ENCODE results near the gene EIF5AL1.

DNA sequence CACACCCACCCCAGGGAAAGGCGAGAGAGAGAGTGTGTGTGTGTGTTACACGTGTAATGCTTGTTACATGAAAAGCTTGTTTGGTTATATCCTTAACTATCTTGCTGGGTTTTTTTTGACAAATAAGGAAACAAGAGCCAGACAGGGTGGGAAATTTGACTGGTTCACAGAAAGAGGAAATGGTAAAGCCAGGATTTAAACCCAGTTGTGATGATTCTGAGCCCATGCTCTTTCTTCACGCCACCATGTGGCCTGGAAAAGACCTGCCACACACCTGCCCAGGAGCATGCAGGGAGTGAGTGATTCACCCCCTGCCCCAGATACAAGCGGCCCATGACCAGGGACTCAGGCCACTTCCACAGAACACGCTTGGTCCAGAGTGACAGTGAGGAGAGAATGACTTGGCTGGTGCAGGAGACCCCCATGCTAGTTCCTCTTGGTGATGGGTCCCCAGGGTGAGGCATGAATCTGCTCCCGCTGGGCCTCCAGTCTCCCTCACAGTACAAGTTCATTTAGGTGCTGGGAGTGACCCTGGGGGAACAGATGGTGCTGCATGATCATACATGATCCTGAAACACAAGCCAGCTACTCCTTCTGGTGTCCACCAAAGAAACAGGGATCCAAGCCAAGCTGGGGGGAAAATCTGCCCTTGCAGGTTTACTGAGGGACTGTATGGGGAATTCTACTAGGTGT is 21.0 kb upstream of the EIF5AL1 start:
- TF ChIP-seq, protein P1, sequence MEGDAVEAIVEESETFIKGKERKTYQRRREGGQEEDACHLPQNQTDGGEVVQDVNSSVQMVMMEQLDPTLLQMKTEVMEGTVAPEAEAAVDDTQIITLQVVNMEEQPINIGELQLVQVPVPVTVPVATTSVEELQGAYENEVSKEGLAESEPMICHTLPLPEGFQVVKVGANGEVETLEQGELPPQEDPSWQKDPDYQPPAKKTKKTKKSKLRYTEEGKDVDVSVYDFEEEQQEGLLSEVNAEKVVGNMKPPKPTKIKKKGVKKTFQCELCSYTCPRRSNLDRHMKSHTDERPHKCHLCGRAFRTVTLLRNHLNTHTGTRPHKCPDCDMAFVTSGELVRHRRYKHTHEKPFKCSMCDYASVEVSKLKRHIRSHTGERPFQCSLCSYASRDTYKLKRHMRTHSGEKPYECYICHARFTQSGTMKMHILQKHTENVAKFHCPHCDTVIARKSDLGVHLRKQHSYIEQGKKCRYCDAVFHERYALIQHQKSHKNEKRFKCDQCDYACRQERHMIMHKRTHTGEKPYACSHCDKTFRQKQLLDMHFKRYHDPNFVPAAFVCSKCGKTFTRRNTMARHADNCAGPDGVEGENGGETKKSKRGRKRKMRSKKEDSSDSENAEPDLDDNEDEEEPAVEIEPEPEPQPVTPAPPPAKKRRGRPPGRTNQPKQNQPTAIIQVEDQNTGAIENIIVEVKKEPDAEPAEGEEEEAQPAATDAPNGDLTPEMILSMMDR (conservative IDR thresholded peaks at IDR 0.05; ENCODE audit: low read length) = peak; percentile 41
- TF ChIP-seq EZH2phosphoT487 (IDR thresholded peaks at IDR 0.05; ENCODE audit: borderline replicate concordance) = no peak
